ELR (cell line): ENCODE data around the gene BAAT.

Experiments
- DNase-seq: peaks from one replicate; pipeline ENCODE4 v3.0.0-alpha.2; 2015; ENCODE audit warnings: low read depth

BAAT gene

GRCh38 chr9:101398068-101398929 is 13.5 kb upstream of the BAAT start, which contains the start of the genes MRPL50 and ZNF189:
MRPL50 (minus strand) TSS chr9:101398618; CDS start chr9:101398592, 26 bp downstream.
ZNF189 (plus strand) TSS chr9:101398851; CDS start chr9:101399157, 306 bp downstream.
- DNase-seq = peak; percentile 99

- peak; percentile 25 for DNase-seq
Measured at GRCh38 chr9:101397746-101398067, 12.9 kb upstream of the BAAT start.

GRCh38 chr9:101394687-101395086 is 9.9 kb upstream of the BAAT start:
- no peak for DNase-seq

GRCh38 chr9:101393135-101393534 is 8.3 kb upstream of the BAAT start:
- DNase-seq = no peak

- DNase-seq = peak; percentile 34
Measured at GRCh38 chr9:101388507-101388993, 3.7 kb upstream of the BAAT start.

GRCh38 chr9:101387871-101388506 is 3.2 kb upstream of the BAAT start:
- DNase-seq = peak; percentile 73

- DNase-seq = no peak
Measured at GRCh38 chr9:101383361-101383760, 1.4 kb downstream of the BAAT start.

- no peak for DNase-seq
Measured at GRCh38 chr9:101381833-101382342, 2.9 kb downstream of the BAAT start.

- no peak for DNase-seq
Measured at GRCh38 chr9:101381118-101381517, 3.7 kb downstream of the BAAT start.

GRCh38 chr9:101380295-101380694 is 4.5 kb downstream of the BAAT start:
- DNase-seq = no peak

GRCh38 chr9:101376111-101376848 is 8.5 kb downstream of the BAAT start:
- DNase-seq = peak; percentile 81

- DNase-seq = no peak
Measured at GRCh38 chr9:101375546-101375945, 9.3 kb downstream of the BAAT start.

GRCh38 chr9:101372327-101373118 is 12.3 kb downstream of the BAAT start:
- DNase-seq = no peak

- no peak for DNase-seq
Measured at GRCh38 chr9:101371813-101372212, 13.0 kb downstream of the BAAT start.

- DNase-seq = no peak
Measured at GRCh38 chr9:101369884-101370531, 14.8 kb downstream of the BAAT start.

GRCh38 chr9:101369286-101369685 is 15.5 kb downstream of the BAAT start:
- peak; percentile 61 for DNase-seq

GRCh38 chr9:101367323-101367722 is 17.5 kb downstream of the BAAT start:
- DNase-seq = no peak

- DNase-seq = peak; percentile 6
Measured at GRCh38 chr9:101366038-101366756, 18.6 kb downstream of the BAAT start.

- peak; percentile 45 for DNase-seq
Measured at GRCh38 chr9:101365181-101365580, 19.6 kb downstream of the BAAT start.

GRCh38 chr9:101362450-101362849 is 22.4 kb downstream of the BAAT start:
- DNase-seq = no peak
